ENCODE data around the gene RPTOR.

DNA sequence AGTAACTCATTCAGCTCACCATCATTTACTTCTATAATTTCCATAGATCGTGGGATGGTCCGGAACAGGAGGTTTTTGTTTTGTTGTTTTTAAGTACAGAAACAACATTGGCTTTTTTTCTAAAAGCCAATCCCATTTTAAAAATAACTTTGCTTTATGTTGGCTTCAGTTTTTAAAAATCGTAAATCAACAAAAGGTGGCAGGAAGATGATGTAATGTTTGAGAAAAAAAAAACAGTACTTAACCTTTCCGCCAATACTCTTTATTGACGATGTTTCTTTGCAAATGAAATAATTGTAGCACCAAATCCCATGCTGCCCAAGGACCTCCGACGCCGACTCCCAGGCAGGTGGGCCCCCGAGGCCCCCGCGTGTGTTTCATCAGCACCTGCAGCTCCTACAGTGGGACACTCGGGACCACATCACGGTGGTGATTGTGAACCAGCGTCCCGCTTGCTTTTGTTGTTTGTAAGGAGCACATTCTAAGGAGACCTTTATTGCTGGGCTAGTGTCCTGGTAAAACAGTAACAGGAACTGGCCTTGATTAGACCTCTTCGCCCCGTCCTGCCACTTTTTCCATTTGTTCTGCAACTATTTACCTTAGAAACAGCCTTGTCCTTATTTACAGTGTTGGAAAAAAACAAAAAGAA, 306.8 kb downstream of the RPTOR start:
- TF ChIP-seq TAF1 (IDR thresholded peaks at IDR 0.05; ENCODE audit: low read depth, low read length) (no peak), PAX5 (IDR thresholded peaks at IDR 0.05; ENCODE audit: insufficient read depth, low read length, severe bottlenecking) (no peak)

Data from GM12891 (cell line).